GM21360 (cell line): ENCODE data around the gene EHBP1L1.
A peak's percentile ranks its signal among the peaks of the same experiment; 100 is the strongest.

Experiments
- ATAC-seq: cut with Tn5 transposase; IDR thresholded peaks from one replicate; pipeline ENCODE4 v1.9.1; 2021; ENCODE audit warnings: mild to moderate bottlenecking, moderate library complexity; ENCODE audit not compliant: unreplicated experiment

EHBP1L1 gene

DNA sequence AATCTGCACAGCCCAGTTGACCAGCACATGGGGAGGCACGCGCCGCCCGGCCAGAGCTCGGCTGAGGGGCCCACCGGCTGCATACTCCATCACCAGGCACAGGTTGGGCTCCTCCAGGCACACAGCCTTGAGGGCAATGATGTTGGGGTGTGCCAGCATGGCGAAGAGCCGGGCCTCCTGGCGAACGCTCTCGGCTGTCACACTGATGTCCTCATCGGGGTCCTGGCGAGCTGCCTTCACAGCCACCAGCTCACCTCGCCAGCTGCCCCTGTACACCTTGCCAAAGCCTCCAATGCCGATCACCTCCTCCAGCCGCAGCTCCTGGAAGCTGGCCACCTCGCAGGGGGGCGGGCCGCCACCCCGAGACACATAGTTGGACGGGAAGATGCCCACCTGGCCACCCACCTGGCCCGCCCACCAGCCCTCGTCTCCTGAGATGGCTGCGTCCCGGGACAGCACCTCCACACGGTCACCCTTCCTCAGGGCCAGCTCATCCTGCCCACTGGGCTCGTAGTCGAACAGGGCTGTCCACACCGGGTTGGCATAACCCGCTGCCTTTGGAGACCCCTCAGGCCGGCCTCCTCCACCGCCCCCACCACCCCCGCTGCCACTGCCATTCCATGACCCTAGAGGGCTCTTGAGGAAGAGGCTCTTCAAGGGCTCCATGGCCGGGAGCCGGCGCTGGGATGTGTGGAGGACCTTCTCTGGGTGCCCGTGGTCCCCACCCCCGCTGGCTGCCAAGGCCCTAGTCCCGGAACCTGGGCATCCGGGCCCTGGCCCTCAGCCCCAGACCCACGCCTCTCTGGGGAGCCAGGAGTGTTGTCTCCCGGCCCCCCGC, 37.5 kb downstream of the EHBP1L1 start:
- ATAC-seq, result no peak

DNA sequence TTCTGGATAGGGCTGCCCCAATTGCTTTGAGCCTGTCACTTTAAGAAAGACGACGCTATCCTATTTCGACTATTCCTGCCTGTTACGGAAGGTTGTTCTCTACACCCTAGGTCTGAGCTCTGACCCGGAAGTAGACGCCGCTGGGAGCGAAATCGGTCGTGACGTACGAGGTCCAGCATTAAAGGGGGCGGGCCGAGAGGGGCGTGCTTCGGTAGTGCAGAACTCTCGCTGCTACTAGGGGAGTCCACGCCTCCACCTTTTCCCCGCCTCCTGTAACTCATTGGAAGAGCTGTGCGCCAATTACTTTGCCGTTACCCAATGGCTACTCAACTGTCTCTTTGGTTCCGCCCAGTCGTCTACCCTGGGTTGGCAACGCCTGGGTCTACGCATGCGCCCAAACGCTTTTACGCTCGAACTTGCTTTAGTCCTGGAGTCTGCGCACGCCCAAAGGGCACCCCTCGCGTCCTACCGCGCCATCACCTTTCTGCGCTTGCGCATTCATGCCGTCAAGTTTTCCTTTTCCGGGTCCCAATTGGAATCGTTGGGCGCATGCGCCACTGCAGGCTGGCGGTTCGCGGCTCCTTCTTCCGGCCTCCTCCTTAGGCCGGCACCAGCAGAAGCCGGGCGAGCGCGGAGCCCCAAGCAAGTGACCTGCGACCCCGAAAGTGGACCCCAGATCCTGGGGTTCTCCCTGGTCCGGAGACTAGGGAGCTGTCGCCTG, 39.5 kb downstream of the EHBP1L1 start, which contains the start of gene PCNX3:
Gene PCNX3, plus strand, starts transcription at position 548 of the 721 bp plus-strand sequence. CDS start 536 bp downstream, outside the sequence.
- ATAC-seq, result peak; percentile 71

DNA sequence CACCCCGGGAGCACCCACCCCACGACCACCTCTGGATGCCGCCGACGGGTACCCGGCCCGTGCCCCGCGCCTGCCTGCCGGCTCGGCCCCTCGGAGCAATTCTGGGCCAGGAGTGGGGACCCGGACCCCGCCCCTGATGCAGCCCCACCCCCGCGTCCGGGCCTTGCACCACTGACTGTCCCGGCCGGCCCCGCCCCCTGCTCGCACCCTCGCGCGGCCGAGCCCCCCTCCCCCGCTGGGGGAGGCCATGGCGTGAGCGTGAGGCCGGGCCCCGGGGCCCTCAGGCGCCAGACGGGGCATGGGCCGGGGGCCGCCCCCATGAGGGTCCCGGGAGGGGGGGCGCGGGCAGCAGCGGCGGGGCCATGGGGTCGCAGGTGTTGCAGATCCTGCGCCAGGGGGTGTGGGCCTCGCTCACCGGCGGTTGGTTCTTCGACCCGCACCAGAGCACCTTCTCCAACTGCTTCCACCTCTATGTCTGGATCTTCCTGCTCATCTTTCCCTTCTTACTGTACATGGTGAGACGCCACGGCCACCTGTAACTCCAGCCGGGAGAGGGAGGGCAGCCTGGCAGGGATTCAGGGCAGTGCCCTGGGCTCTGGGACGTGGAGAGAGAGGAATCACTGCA, 40.2 kb downstream of the EHBP1L1 start:
- no peak for ATAC-seq

DNA sequence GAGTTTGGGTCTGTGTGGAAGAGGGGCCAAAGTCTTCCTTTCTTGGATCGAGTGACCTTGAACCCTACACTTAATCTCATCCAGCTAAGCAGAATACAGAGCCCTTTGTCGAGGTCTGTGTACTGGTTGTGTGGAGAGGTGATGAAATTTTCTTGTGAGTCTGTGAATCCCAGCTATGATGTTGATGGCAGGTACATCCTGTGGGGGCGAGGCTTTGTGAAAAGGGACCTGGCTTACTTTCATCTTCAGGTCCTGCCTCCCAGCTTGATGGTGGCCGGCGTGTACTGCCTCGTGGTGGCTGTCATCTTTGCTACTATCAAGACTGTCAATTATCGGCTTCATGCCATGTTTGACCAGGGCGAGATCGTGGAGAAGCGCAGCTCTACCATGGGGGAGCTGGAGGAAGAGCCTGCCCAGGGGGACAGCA, 40.7 kb downstream of the EHBP1L1 start:
- no peak for ATAC-seq

DNA sequence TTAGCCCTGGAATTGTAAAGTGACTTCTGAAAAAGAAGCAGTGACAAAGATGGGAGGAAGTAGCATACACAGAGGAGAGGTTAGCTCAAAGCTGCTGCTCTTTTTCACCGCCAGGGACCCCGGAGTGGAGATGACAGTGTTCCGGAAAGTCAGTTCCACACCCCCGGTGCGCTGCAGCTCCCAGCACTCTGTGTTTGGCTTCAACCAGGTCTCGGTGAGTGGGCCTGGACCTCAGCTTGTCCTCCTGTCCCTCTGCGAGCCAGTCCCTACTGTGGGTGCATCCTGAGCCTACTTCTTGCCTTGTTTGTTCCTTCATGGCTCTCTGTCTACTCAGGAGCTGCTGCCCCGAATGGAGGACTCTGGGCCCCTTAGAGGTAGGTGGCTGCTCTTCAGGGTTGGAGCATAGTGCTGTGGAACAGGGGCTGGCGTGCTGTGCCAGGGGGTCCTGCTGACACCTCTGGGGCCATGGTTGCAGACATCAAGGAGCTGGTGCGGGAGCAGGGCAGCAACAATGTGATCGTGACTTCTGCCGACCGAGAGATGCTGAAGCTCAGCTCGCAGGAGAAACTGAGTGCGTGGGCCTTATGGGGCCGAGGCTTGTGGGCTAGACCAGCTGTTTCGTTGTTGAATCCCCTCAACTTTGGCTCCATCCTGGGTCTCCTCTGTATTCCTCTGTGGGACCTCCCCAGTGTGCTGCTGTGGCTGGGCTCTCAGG, 41.4 kb downstream of the EHBP1L1 start:
- ATAC-seq, result no peak

DNA sequence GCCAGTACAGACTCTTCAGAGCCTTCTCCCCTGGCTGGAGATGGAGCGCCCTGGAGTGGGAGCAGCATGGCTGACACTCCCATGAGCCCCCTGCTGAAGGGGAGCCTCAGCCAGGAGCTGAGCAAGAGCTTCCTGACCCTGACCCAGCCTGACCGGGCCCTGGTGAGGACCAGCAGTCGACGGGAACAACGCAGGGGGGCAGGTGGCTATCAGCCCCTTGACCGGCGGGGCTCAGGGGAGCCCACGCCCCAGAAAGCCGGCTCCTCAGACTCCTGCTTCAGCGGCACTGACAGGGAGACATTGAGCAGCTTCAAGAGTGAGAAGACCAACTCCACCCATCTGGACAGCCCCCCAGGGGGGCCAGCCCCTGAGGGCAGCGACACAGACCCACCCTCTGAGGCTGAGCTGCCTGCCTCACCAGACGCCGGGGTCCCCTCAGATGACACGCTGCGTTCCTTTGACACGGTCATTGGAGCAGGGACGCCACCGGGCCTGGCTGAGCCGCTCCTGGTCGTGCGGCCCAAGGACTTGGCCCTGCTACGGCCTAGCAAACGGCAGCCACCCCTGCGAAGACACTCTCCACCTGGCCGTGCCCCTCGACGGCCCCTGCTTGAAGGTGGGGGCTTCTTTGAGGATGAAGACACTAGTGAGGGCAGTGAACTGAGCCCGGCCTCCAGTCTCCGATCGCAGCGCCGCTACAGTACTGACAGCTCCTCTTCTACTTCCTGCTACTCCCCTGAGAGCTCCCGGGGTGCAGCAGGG, 42.3 kb downstream of the EHBP1L1 start:
- ATAC-seq, result no peak

DNA sequence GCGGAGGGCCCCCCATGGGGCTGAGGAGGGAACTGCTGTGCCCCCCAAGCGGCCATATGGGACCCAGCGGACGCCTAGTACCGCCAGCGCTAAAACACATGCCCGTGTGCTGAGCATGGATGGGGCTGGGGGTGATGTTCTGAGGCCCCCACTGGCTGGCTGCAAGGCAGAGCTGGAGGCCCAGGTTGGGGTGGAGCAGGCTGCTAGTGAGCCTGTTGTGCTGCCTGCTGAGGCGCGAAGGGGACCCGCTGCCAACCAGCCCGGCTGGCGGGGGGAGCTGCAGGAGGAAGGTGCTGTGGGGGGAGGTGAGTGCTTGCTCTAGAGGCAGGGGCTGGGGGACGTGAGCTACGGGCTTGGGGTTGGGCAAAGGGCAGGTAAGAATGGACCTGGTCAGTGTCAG, 42.9 kb downstream of the EHBP1L1 start:
- ATAC-seq, result no peak

DNA sequence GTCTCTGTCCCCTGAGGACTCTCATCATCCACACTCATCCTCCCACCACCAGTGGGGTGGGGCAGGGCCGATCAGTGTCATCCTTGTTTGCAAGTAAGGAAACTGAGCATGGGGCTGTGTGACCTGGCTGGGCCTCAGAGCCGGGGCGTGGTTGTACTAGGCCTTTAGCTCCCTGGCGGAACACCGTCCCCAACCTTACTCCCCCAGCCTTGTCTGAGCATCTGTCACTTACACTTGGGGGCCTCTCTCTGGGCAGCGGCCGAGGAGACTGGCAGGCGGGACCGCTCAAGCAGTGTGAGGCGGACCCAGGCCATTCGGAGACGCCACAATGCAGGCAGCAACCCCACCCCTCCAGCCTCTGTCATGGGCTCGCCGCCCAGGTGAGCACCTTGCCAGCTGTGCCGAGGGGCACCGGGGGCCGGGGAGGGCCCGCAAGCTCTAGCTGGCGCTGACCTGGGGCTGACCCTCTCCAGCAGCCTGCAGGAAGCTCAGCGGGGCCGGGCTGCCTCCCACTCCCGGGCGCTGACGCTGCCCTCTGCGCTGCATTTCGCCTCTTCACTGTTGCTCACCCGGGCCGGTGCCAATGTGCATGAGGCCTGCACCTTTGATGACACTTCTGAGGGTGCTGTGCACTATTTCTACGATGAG, 43.6 kb downstream of the EHBP1L1 start:
- ATAC-seq, result no peak

DNA sequence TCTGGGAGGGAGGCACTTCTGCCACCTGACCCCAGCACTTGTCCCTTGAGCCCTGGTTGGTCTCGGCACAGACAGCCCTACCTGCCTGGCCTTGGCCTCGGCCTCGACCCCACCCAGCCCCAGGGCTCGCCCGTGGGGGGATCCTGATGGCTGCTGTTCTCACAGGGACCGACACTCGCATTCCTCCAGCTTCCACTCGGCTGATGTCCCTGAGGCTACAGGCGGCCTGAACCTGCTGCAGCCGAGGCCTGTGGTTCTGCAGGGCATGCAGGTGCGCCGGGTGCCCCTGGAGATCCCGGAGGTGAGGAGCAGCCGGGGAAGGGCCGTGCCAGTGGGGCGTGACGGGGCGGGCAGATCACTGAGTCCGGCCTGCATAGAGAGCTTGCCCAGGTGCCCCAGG, 44.8 kb downstream of the EHBP1L1 start:
- ATAC-seq, result no peak

DNA sequence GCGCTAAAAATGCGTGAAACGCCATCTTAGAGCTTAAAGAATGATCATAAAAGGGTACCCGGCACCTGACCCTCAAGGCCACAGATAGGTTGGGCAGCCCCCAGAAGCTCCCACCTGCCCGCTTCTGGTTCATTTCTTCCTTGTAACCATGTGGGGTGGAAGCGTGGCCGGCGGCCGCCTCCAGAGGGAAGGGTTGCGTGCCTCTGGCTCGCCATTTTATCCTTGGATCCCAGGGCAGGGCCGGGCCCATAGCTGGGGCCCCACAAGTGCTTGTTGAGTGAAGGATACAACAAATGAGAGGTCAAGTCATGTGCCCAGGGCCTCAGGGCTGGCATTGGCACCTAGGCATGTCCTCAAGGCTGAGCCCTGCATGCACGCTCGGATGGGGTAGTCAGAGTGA, 45.6 kb downstream of the EHBP1L1 start:
- ATAC-seq, result no peak

DNA sequence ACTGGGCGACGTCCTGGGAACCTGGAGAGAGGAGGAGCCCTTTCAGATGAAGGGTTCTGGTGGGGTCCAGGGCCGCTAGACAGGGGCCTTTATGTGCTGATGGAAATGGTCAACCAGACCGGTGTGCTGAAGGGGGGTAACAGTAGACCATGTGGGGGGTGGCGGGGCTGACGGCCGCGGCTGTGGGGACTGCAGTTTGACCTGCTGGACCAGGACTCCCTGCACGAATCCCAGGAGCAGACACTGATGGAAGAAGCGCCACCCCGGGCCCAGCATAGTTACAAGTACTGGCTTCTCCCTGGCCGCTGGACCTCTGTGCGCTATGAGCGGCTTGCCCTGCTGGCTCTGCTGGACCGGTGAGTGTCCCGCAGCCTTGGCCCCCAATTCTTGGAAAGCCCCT, 46.2 kb downstream of the EHBP1L1 start:
- ATAC-seq, result no peak

DNA sequence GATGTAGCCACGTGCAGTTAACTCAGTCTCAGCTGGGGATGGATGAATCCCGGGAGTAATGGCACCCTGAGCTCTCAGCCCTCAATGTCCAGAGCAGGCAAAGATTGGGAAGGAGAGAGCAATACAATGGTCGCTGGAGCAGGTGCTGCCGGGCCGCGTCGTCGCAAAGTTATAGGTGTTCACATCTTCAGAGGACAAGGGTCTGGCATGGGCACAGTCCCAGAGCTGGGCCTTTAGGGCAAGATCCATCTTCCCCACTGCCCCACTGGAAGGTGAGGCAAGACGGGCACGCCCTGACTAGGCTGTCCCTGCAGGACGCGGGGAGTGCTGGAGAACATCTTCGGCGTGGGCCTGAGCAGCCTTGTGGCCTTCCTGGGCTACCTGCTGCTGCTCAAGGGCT, 47.3 kb downstream of the EHBP1L1 start:
- ATAC-seq, result no peak

DNA sequence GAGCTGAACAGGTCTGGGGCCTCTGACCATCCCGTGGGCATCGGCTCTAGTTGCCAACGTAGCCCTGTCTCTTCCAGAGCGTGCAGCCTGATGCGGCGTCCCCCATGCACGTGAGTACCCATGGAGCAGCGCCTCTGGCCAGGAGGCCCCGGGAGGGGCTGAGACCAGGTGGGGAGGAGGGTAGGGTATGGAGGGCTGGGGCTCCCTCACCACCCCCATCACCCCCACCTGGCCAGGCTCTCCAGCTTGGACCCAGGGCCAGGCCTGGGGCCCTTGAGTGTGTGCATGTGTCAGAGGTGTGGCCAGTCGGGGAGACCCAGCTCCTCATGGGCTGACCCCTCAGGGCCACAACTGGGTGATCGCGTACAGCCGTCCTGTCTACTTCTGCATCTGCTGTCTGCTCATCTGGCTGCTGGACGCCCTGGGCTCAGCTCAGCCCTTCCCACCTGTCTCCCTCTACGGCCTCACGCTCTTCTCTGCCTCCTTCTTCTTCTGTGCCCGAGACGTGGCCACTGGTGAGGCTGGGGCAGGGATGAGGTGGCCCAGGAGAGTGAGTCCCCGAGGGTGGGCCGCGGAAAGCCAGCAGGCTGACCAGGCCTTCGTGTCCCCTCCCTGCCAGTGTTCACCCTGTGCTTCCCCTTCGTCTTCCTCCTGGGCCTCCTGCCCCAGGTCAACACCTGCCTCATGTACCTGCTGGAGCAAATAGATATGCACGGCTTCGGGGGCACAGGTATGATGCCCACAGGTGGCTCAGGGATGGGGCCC, 48.2 kb downstream of the EHBP1L1 start:
- ATAC-seq, result no peak

DNA sequence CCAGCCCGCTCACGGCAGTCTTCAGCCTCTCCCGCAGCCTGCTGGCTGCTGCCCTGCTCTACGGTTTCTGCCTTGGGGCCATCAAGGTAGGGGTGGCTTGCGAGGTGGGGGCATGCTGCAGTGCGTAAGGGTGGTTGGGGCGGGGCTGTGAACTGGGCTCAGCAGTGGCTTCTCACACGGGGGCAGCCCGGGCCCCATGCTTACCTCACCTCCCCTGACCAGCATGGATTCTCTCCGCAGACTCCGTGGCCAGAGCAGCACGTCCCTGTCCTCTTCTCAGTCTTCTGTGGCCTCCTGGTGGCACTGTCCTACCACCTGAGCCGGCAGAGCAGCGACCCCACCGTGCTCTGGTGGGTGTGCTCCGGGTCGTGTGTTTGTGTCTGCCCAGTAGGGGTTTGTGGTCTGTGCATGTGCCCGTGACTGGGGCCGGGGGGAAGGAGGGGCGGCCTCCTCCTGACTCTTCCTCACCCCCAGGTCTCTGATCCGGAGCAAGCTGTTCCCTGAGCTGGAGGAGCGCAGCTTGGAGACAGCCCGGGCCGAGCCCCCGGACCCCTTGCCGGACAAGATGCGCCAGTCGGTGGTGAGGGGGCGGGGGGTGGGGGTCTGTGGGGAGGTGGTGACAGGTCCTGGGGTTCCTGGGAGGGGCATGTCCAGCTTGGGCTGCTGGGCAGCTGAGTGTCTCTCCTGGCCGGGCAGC, 49.2 kb downstream of the EHBP1L1 start:
- no peak for ATAC-seq

DNA sequence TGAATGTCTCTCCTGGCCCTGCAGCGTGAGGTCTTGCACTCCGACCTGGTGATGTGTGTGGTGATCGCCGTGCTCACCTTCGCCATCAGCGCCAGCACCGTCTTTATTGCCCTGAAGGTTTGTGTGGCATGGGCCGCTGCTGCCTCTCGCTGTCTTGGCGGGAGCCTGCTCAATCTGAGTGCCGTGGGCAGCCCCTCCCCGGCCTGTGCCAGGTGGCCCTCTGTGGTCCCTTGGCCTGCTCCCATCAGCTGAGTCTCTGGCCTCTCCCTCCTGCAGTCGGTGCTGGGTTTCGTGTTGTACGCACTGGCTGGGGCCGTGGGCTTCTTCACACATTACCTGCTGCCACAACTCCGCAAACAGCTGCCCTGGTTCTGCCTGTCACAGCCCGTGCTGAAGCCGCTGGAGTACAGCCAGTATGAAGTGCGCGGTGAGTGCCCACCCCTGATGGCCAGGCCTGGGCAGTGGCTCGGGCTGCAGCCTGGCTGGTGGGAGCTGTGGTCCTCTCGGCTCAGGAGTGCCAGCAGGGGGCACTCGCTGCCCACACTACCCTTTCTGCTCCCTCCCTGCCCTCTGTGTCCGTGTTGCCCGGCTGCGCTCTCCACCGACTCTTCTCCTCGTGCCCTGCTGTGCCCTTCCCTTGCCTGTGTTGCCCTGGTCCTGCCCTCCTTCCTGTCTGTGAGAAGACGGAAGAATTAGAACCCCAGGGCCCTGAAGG, 49.9 kb downstream of the EHBP1L1 start:
- no peak for ATAC-seq

DNA sequence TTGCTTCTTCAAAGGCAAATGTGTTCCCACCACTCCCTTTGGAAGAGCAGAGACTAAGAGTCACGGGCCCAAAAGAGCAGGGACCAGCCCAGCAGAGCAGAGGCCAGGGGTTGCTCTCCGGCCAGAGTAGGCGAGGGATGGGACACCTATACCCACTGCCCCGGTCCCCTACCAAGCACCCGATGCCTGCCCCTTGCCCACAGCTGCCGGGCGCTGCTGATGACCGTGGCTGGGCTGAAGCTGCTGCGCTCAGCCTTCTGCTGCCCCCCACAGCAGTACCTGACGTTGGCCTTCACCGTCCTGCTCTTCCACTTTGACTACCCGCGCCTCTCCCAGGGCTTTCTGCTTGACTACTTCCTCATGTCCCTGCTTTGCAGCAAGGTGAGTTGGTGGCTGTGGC, 51.3 kb downstream of the EHBP1L1 start:
- no peak for ATAC-seq

DNA sequence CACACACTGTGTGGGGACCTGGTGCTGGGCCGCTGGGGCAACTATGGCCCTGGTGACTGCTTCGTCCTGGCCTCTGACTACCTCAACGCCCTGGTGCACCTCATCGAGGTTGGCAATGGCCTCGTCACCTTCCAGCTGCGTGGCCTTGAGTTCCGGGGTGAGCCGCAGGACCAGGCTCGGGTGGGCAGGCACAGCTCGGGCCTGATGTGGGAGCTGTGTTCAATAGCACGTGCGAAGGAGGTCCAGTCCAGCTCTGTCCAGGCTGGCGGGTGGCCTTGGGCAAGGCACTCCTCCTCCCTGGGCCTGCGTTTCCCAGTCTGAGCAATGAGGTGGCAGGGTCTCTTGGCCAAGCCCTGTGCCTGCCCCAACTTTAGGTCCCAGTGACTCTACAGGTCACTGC, 53.7 kb downstream of the EHBP1L1 start:
- no peak for ATAC-seq

DNA sequence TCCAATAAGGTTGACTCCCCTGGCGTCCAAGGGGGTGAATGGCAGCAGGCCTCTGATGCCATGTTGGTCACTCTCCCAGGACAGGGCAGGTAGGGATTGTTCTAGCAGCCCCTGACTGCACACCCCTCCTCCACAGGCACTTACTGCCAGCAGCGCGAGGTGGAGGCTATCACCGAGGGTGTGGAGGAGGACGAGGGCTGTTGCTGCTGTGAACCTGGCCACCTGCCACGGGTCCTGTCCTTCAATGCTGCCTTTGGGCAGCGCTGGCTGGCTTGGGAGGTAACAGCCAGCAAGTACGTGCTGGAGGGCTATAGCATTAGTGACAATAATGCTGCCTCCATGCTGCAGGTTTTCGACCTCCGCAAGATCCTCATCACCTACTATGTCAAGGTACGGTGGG, 54.4 kb downstream of the EHBP1L1 start:
- ATAC-seq, result no peak
